Heart left ventricle (tissue), 16 donors: Measurements from ENCODE around the gene FAM161B. TPM values are rescaled to one million over a fixed set of nuclear protein-coding genes. Genes with fewer than 3 reads are reported as not detected.

Experiments
- ATAC-seq, 4 donors: fragments of 200-7000 bp; cut with Tn5 transposase; one replicate each; pipeline ENCODE4 v1.9.1; 2020 to 2022; ENCODE audit warnings: moderate library complexity in 4 of 4, mild to moderate bottlenecking in 3 of 4, moderate number of reproducible peaks in 1 of 4
- DNase-seq, 5 donors: peaks; one replicate each; pipeline ENCODE4 v3.0.0-alpha.2; 2020
- H3K27ac ChIP-seq, 12 donors: fragments of 200-600 bp; sonication (generic) in 4 of 12; one replicate each; pipeline versions ENCODE4 v1.5.0 to v1.8.0; 2016 to 2022; ENCODE audit warnings: mild to moderate bottlenecking in 2 of 12
- H3K27me3 ChIP-seq, 9 donors: fragments of 200-600 bp; sonication (generic) in 2 of 9; one replicate each; pipeline versions ENCODE4 v1.5.1 to v1.8.0; 2016 to 2022; ENCODE audit warnings: mild to moderate bottlenecking in 3 of 9
- H3K36me3 ChIP-seq, 9 donors: fragments of 200-600 bp; sonication (generic) in 2 of 9; one replicate each; pipeline versions ENCODE4 v1.5.0 to v1.8.0; 2018 to 2022; ENCODE audit warnings: mild to moderate bottlenecking in 2 of 9
- H3K4me1 ChIP-seq, 12 donors: fragments of 200-600 bp; sonication (generic) in 4 of 12; one replicate each; pipeline versions ENCODE4 v1.5.0 to v1.8.0; 2016 to 2022; ENCODE audit warnings: mild to moderate bottlenecking in 3 of 12
- H3K4me3 ChIP-seq, 12 donors: fragments of 200-600 bp; sonication (generic) in 4 of 12; one replicate each; pipeline versions ENCODE4 v1.5.0 to v1.8.0; 2017 to 2022; ENCODE audit warnings: mild to moderate bottlenecking in 9 of 12, moderate library complexity in 4 of 12
- H3K9me3 ChIP-seq, 12 donors: fragments of 200-600 bp; sonication (generic) in 4 of 12; one replicate each; pipeline versions ENCODE4 v1.5.0 to v1.8.0; 2016 to 2022; ENCODE audit warnings: mild to moderate bottlenecking in 1 of 12
- CTCF ChIP-seq, 12 donors: fragments of 200-600 bp; sonication (generic) in 4 of 12; IDR thresholded peaks; one replicate each; pipeline versions ENCODE4 v1.5.0 to v1.8.0; 2018 to 2022; ENCODE audit warnings: antibody characterized with exemption in 12 of 12, mild to moderate bottlenecking in 5 of 12
- POLR2A ChIP-seq, 2 donors: fragments of 450-650 bp; IDR thresholded peaks; one replicate each; pipeline ENCODE4 v1.6.1; 2017; ENCODE audit warnings: antibody characterized with exemption in 2 of 2, mild to moderate bottlenecking in 2 of 2, moderate library complexity in 2 of 2
- WGBS, 4 donors: extraction: QIAGEN DNeasy Blood & Tissue Kit in 2 of 4; methylation state at CpG; one replicate each; pipeline versions ENCODE4 v1.1.5 to v1.1.7; 2013 to 2018; 5-methylcytosine and 5-hydroxymethylcytosine counted together
- intact Hi-C, 10 donors: fragments of 100-400 bp; cut with DNase I; formaldehyde crosslinking; loops; one replicate each; pipeline versions ENCODE4 v1.11.1 to v1.14.2; 2022
- polyA plus RNA-seq, 2 donors: library from polyadenylated mRNA; stranded (reverse); fragments of 200-250 nt; gene quantifications; one replicate each; pipeline ENCODE4 v1.2.3, GENCODE V29; 2013
- total RNA-seq, 9 donors: library from RNA; depleted of rRNA in 2 of 9; stranded (reverse); fragments of >200 nt in 2 of 9; fragmentation: NEBNext Ultra II Directional in 3 of 9; extraction: Animal tissue kit (Norgen Biotek cat#: 25700) in 3 of 9; gene quantifications; one replicate each; pipeline versions ENCODE4 v1.1.0 to v1.2.4, GENCODE V29; 2016 to 2023
- donor health status: ischemic (EF 13 %, LVEDD 7.1; RV severe dilation, severe dysfunction).
- donor health status: healthy with polysubstance abuse.
- donor health status: DM: no; HTN: yes; CAD: no.
- donor health status: DM: no; HTN: no; CAD: no.
- donor health status: ischemic (EF 25% LVEDD 6.9; RV normal size, moderate dysfunction).
- donor health status: ischemic (EF 25% LVEDD 5.7; RV mildly dilated, moderate dysfunction).
- donor health status: healthy.
- donor health status: DM: yes; HTN: yes; CAD: no.
- donor health status: ischemic (EF 35%, LVEDD 5.7; RV mildly dilated, moderate dysfunction).
- donor health status: nonischemic (EF 11% LVEDD 7.7; RV severe dilation, severe dysfunction).
- donor health status: DM: yes; HTN: yes; CAD: no.
- donor health status: PGD.
- donor health status: ischemic (EF 29% LVEDD 5.4; RV normal size, mild dysfunction).
- donor health status: nonischemic (EF 23%, LVEDD 6.1; RV moderate dilation, normal function).

Gene FAM161B
- total and polyA plus RNA-seq, 11 donors, result 1.9 to 6.5 (median 3.6) TPM

- H3K4me3 ChIP-seq, result no peak overlapping the region
- DNase-seq (peak in 1 of 5 donors; percentile 14), ATAC-seq (peak in 2 of 4 donors; percentile 41 to 49)
- H3K4me1 ChIP-seq, result peaks cover 0 to 9% (median 0%) of the 10 kb centered on the region in 12 donors
- peaks cover 0 to 92% (median 58%) of the 10 kb centered on the region in 9 donors for H3K36me3 ChIP-seq
- H3K27ac ChIP-seq, result no peak overlapping the region
- 55 to 68% (median 62%) methylated on average over 2 of the region's 2 CpGs for WGBS, 4 donors
- intact Hi-C loops, result no loop called here
- no peaks in the 10 kb centered on the region for H3K9me3 ChIP-seq
- TF ChIP-seq POLR2A (IDR thresholded peaks at IDR 0.05), result no peak
- TF ChIP-seq CTCF (IDR thresholded peaks at IDR 0.05), result no peak
- no peaks in the 10 kb centered on the region for H3K27me3 ChIP-seq
Measured at GRCh38 chr14:73973497-73973896, 23.6 kb upstream of the FAM161B start.

GRCh38 chr14:73968885-73969284 is 19.0 kb upstream of the FAM161B start:
- no peak overlapping the region for H3K4me3 ChIP-seq
- DNase-seq (no peak), ATAC-seq (no peak)
- no peak overlapping the region for H3K27ac ChIP-seq
- TF ChIP-seq POLR2A (IDR thresholded peaks at IDR 0.05) (no peak), CTCF (IDR thresholded peaks at IDR 0.05) (no peak)
- no peaks in the 10 kb centered on the region for H3K27me3 ChIP-seq
- WGBS, 4 donors, result 73 to 98% (median 96%) methylated on average over 2 of the region's 2 CpGs
- H3K9me3 ChIP-seq, result no peaks in the 10 kb centered on the region
- H3K36me3 ChIP-seq, result peaks cover 0 to 92% (median 61%) of the 10 kb centered on the region in 9 donors
- intact Hi-C loops, result no loop called here
- H3K4me1 ChIP-seq, result peaks cover 0 to 8% (median 0%) of the 10 kb centered on the region in 12 donors

GRCh38 chr14:73965216-73965615 is 15.3 kb upstream of the FAM161B start:
- Histone ChIP-seq H3K27me3 (no peaks in the 10 kb centered on the region), H3K27ac (no peak overlapping the region), H3K9me3 (no peaks in the 10 kb centered on the region), H3K4me1 (no peaks in the 10 kb centered on the region), H3K36me3 (peaks cover 0 to 93% (median 77%) of the 10 kb centered on the region in 9 donors), H3K4me3 (no peak overlapping the region)
- TF ChIP-seq POLR2A (IDR thresholded peaks at IDR 0.05), result no peak
- no peak for TF ChIP-seq CTCF (IDR thresholded peaks at IDR 0.05)
- 84 to 96% (median 92%) methylated on average over 4 of the region's 4 CpGs for WGBS, 4 donors
- ATAC-seq, result no peak
- intact Hi-C loops, result no loop called here
- DNase-seq, result no peak

GRCh38 chr14:73961192-73961591 is 11.3 kb upstream of the FAM161B start:
- Histone ChIP-seq H3K4me1 (no peaks in the 10 kb centered on the region), H3K36me3 (peaks cover 0 to 96% (median 89%) of the 10 kb centered on the region in 9 donors), H3K27ac (no peak overlapping the region), H3K9me3 (no peaks in the 10 kb centered on the region), H3K27me3 (no peaks in the 10 kb centered on the region), H3K4me3 (no peak overlapping the region)
- DNase-seq (no peak), ATAC-seq (no peak)
- intact Hi-C loops, result no loop called here
- 90 to 95% (median 92%) methylated on average over 12 of the region's 12 CpGs for WGBS, 4 donors
- TF ChIP-seq POLR2A (IDR thresholded peaks at IDR 0.05) (no peak), CTCF (IDR thresholded peaks at IDR 0.05) (no peak)
